ENCODE measurements around the gene GPHN.
A peak's percentile ranks its signal among the peaks of the same experiment; 100 is the strongest.

GPHN gene

GRCh38 chr14:66959437-66960050 lies 451.6 kb downstream of the GPHN start:
- DNase-seq (ENCODE audit: low read depth): no peak

GRCh38 chr14:66965831-66966230 lies 457.9 kb downstream of the GPHN start:
- DNase-seq (ENCODE audit: low read depth): peak; percentile 77

- DNase-seq (ENCODE audit: low read depth): no peak
Observed at GRCh38 chr14:66972469-66972868, 464.5 kb downstream of the GPHN start.

- peak; percentile 91 for DNase-seq (ENCODE audit: low read depth)
Observed at GRCh38 chr14:66974397-66975025, 466.6 kb downstream of the GPHN start.

- DNase-seq (ENCODE audit: low read depth): peak; percentile 3
Observed at GRCh38 chr14:66975251-66975650, 467.3 kb downstream of the GPHN start.

- peak; percentile 63 for DNase-seq (ENCODE audit: low read depth)
Observed at GRCh38 chr14:66979101-66979974, 471.4 kb downstream of the GPHN start.

GRCh38 chr14:66982247-66982646 lies 474.3 kb downstream of the GPHN start:
- DNase-seq (ENCODE audit: low read depth): peak; percentile 26

GRCh38 chr14:66992776-66993175 lies 484.8 kb downstream of the GPHN start:
- DNase-seq (ENCODE audit: low read depth): no peak

GRCh38 chr14:66993512-66993911 lies 485.6 kb downstream of the GPHN start:
- no peak for DNase-seq (ENCODE audit: low read depth)

GRCh38 chr14:66998013-66998412 lies 490.1 kb downstream of the GPHN start:
- DNase-seq (ENCODE audit: low read depth): no peak

GRCh38 chr14:66999978-67000377 lies 492.0 kb downstream of the GPHN start:
- no peak for DNase-seq (ENCODE audit: low read depth)

- peak; percentile 14 for DNase-seq (ENCODE audit: low read depth)
Observed at GRCh38 chr14:67002994-67003753, 495.2 kb downstream of the GPHN start.

- peak; percentile 78 for DNase-seq (ENCODE audit: low read depth)
Observed at GRCh38 chr14:67004521-67004920, 496.6 kb downstream of the GPHN start.

GRCh38 chr14:67010602-67011001 lies 502.7 kb downstream of the GPHN start:
- DNase-seq (ENCODE audit: low read depth): no peak

- DNase-seq (ENCODE audit: low read depth): no peak
Observed at GRCh38 chr14:67016856-67017255, 508.9 kb downstream of the GPHN start.

GRCh38 chr14:67018720-67019119 lies 510.8 kb downstream of the GPHN start:
- DNase-seq (ENCODE audit: low read depth): peak; percentile 32

- DNase-seq (ENCODE audit: low read depth): no peak
Observed at GRCh38 chr14:67019796-67020195, 511.8 kb downstream of the GPHN start.

GRCh38 chr14:67031920-67032774 lies 524.2 kb downstream of the GPHN start:
- no peak for DNase-seq (ENCODE audit: low read depth)

- DNase-seq (ENCODE audit: low read depth): no peak
Observed at GRCh38 chr14:67045440-67045839, 537.5 kb downstream of the GPHN start.

GRCh38 chr14:67050896-67051295 lies 542.9 kb downstream of the GPHN start:
- no peak for DNase-seq (ENCODE audit: low read depth)

- no peak for DNase-seq (ENCODE audit: low read depth)
Observed at GRCh38 chr14:67056684-67057083, 548.7 kb downstream of the GPHN start.

Measured in EH (cell line).